T-helper 2 cell treated with Interferon-gamma antibody and Interleukin-4, amounts not matched to agents 5 μg/mL and 100 μg/mL, for 36 hours (primary cell): Measurements from ENCODE around the gene LRAT.

Experiments used
- DNase-seq: peaks from one replicate; pipeline ENCODE4 v3.0.0; 2021; ENCODE audit warnings: low spot score
- H3K27ac Mint-ChIP-seq: one replicate; pipeline ENCODE4 v1.8.0; 2021; ENCODE audit warnings: mild to moderate bottlenecking, mixed read lengths
- H3K27me3 Mint-ChIP-seq: one replicate; pipeline ENCODE4 v1.8.0; 2021; ENCODE audit warnings: low read depth, mixed read lengths
- H3K36me3 Mint-ChIP-seq: one replicate; pipeline ENCODE4 v1.8.0; 2021; ENCODE audit warnings: low read depth, mixed read lengths
- H3K4me1 Mint-ChIP-seq: one replicate; pipeline ENCODE4 v1.8.0; 2021; ENCODE audit warnings: low read depth, mixed read lengths
- H3K4me3 Mint-ChIP-seq: one replicate; pipeline ENCODE4 v1.8.0; 2022; ENCODE audit warnings: mild to moderate bottlenecking, moderate library complexity, mixed read lengths
- H3K9me3 Mint-ChIP-seq: one replicate; pipeline ENCODE4 v1.8.0; 2021; ENCODE audit warnings: mixed read lengths

The LRAT gene

DNA sequence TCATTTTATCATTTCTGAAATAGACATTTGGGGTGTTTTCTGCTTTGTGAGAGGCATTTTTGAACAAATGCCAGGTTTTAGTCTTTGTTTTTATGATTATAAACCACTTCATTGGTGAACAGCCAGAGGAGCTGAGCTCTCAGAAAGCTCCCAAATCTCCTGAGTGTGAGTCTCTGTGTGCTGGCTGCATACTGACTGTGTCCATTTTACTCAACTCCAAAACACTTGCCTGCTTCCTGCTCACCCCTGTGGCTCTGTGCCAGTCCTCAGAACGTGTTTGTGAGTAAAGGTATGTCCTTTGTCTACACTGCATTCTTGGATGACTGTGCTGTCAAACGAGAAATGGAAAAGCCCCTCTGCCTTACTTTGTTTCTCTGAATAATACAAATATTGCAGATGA lies 5.4 kb upstream of the LRAT start:
- Mint-ChIP-seq H3K27ac (no peak overlapping the region), H3K27me3 (peaks cover 52% of the 10 kb centered on the region), H3K4me3 (no peak overlapping the region), H3K9me3 (no peaks in the 10 kb centered on the region), H3K36me3 (no peaks in the 10 kb centered on the region), H3K4me1 (peaks cover 10% of the 10 kb centered on the region)
- DNase-seq = no peak

GRCh38 chr4:154739111-154739510 lies 4.7 kb upstream of the LRAT start:
- Mint-ChIP-seq H3K4me3 (no peak overlapping the region), H3K9me3 (no peaks in the 10 kb centered on the region), H3K36me3 (no peaks in the 10 kb centered on the region), H3K27me3 (peaks cover 53% of the 10 kb centered on the region), H3K27ac (no peak overlapping the region), H3K4me1 (peaks cover 13% of the 10 kb centered on the region)
- no peak for DNase-seq

DNA sequence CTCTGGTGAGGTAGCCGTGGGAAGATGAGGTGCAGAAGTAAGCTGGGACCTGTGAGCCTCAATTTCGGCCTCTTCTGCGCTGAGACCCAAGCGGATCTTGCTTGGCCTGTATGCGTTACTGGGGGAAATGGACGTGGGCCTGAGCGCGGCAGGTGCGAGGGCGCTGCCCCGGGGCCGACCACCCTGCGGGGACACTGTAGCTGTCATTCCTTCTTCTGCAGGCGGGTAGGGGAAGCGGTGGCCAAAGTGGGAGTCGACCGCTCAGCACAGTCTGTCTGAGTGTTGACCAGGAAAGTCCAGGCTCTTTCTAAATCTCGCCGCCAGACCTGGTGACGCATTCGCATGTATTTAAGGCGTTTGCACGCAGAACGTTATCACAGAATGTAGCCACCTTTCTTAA lies 3.3 kb upstream of the LRAT start:
- Mint-ChIP-seq H3K27me3 (peaks cover 65% of the 10 kb centered on the region), H3K4me1 (peaks cover 16% of the 10 kb centered on the region), H3K4me3 (no peak overlapping the region), H3K9me3 (no peaks in the 10 kb centered on the region), H3K36me3 (no peaks in the 10 kb centered on the region), H3K27ac (no peak overlapping the region)
- no peak for DNase-seq

- Mint-ChIP-seq H3K4me1 (peaks cover 16% of the 10 kb centered on the region), H3K4me3 (no peak overlapping the region), H3K9me3 (no peaks in the 10 kb centered on the region), H3K36me3 (no peaks in the 10 kb centered on the region), H3K27ac (no peak overlapping the region), H3K27me3 (peaks cover 68% of the 10 kb centered on the region)
- DNase-seq = no peak
Measured at GRCh38 chr4:154741131-154741665, 2.6 kb upstream of the LRAT start.

GRCh38 chr4:154741922-154742850 lies 1.6 kb upstream of the LRAT start:
- DNase-seq = no peak
- Mint-ChIP-seq H3K36me3 (no peaks in the 10 kb centered on the region), H3K4me1 (peaks cover 16% of the 10 kb centered on the region), H3K4me3 (peak overlapping the region; percentile 52), H3K27ac (no peak overlapping the region), H3K27me3 (peaks cover 76% of the 10 kb centered on the region), H3K9me3 (no peaks in the 10 kb centered on the region)

DNA sequence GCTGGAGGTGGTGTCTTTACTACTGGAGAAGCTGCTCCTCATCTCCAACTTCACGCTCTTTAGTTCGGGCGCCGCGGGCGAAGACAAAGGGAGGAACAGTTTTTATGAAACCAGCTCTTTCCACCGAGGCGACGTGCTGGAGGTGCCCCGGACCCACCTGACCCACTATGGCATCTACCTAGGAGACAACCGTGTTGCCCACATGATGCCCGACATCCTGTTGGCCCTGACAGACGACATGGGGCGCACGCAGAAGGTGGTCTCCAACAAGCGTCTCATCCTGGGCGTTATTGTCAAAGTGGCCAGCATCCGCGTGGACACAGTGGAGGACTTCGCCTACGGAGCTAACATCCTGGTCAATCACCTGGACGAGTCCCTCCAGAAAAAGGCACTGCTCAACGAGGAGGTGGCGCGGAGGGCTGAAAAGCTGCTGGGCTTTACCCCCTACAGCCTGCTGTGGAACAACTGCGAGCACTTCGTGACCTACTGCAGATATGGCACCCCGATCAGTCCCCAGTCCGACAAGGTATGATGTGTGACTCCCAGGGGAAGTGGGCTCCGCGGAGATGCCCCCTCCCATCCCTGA lies 634 bp downstream of the LRAT start:
- peaks cover 81% of the 10 kb centered on the region for H3K27me3 Mint-ChIP-seq
- H3K27ac Mint-ChIP-seq = no peak overlapping the region
- no peaks in the 10 kb centered on the region for H3K36me3 Mint-ChIP-seq
- peaks cover 16% of the 10 kb centered on the region for H3K4me1 Mint-ChIP-seq
- DNase-seq = no peak
- no peaks in the 10 kb centered on the region for H3K9me3 Mint-ChIP-seq
- peak overlapping the region; percentile 87 for H3K4me3 Mint-ChIP-seq

DNA sequence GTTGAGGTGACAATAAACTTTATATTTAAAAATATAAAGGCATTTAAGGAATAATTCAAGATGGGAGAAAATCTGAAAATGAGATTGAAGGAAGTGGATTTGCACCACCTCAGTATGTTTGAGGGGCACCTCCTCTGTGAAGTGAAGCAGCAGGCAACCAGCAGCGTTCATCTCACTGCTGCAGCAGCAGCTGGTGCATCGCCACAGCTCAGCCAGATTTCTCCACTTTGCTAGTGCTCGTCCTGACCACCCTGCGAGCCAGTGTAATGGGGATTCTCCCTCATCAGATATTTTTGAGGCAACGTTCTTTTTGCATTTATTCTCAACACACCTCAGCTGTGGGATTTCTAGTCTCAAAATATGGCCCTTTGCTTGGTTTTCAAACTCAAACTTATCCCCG lies 13.9 kb downstream of the LRAT start:
- Mint-ChIP-seq H3K27me3 (no peaks in the 10 kb centered on the region), H3K4me3 (no peak overlapping the region), H3K4me1 (no peaks in the 10 kb centered on the region), H3K36me3 (no peaks in the 10 kb centered on the region), H3K9me3 (no peaks in the 10 kb centered on the region), H3K27ac (no peak overlapping the region)
- no peak for DNase-seq

DNA sequence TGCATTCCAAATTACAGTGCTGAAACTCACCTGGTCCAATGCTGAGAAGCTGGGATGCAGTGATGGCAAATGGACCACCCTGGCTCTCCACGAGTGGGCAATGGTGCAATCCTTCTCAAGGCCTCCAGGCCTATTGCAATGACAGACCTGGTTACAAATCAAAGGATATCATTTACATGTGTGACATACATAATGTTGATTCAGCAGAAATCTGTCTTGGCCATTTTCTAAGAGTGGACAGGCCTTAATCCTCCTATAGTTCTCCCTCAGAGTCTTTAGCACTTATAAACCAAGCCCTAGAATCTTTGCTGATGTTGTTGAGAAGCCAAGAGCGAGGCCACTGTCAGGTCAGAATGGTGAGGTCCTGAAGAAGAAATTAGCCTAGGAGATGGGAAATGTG lies 17.1 kb downstream of the LRAT start:
- no peaks in the 10 kb centered on the region for H3K9me3 Mint-ChIP-seq
- H3K4me3 Mint-ChIP-seq = no peak overlapping the region
- H3K27ac Mint-ChIP-seq = no peak overlapping the region
- H3K36me3 Mint-ChIP-seq = no peaks in the 10 kb centered on the region
- no peaks in the 10 kb centered on the region for H3K4me1 Mint-ChIP-seq
- DNase-seq = no peak
- H3K27me3 Mint-ChIP-seq = no peaks in the 10 kb centered on the region

- no peaks in the 10 kb centered on the region for H3K9me3 Mint-ChIP-seq
- peaks cover 6% of the 10 kb centered on the region for H3K27me3 Mint-ChIP-seq
- H3K27ac Mint-ChIP-seq = no peak overlapping the region
- no peaks in the 10 kb centered on the region for H3K36me3 Mint-ChIP-seq
- no peak for DNase-seq
- no peak overlapping the region for H3K4me3 Mint-ChIP-seq
- H3K4me1 Mint-ChIP-seq = no peaks in the 10 kb centered on the region
Measured at GRCh38 chr4:154778264-154778663, 34.5 kb downstream of the LRAT start.

GRCh38 chr4:154779362-154779947 lies 35.7 kb downstream of the LRAT start:
- Mint-ChIP-seq H3K27ac (no peak overlapping the region), H3K4me3 (no peak overlapping the region), H3K4me1 (no peaks in the 10 kb centered on the region), H3K9me3 (no peaks in the 10 kb centered on the region), H3K36me3 (no peaks in the 10 kb centered on the region), H3K27me3 (peaks cover 6% of the 10 kb centered on the region)
- DNase-seq = no peak

DNA sequence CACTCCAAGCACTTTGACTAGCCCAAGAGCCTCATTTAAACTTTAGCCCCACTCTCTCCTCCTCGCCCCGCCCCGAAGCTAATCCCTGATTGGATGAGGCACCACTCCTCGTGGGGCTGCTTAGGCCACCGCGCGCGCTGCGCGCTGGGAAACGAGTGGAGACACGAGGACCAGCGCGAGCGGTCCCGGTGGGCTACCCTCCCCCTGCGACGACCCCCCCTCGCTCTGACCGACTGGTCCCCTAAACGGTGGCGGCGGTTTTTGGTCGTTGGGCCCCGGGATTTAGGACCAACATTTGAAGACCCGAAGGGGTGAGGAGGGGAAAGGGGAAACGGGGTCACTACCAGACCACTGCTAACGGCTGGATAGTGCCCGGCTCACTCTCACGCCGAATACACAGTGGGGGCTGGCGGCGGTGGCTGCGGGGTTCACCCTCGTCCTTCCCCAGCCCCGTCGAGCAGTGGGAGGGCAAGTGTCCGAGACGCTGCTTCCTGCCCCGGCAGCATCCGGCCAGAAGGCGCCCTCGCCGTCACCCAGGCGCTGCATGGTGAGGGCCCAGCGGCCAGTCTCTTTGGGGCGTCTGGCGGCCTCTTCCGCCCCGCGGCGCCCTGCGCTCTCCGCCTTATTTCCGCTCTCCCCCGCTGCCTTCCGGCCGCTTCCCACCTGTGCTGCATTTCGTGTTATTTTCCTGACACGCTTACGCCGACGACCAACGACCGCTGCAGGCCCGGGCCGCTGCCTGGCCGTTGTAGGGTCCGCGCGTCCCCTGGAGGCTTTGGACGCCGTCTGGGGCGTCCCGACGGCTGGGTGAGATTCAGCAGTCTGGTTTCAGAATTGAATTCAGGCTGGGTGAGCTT lies 37.6 kb downstream of the LRAT start, which contains the start of gene RBM46:
TSS of gene RBM46 (plus strand) at position 147 of the 857 bp plus-strand sequence. CDS start 15,481 bp downstream, outside the sequence.
- no peak within 1 kb of the TSS for H3K4me3 Mint-ChIP-seq
- H3K36me3 Mint-ChIP-seq = no peaks in the 10 kb centered on the region
- no peaks in the 10 kb centered on the region for H3K9me3 Mint-ChIP-seq
- peaks cover 6% of the 10 kb centered on the region for H3K27me3 Mint-ChIP-seq
- H3K4me1 Mint-ChIP-seq = no peaks in the 10 kb centered on the region
- no peak for DNase-seq
- H3K27ac Mint-ChIP-seq = no peak within 1 kb of the TSS

DNA sequence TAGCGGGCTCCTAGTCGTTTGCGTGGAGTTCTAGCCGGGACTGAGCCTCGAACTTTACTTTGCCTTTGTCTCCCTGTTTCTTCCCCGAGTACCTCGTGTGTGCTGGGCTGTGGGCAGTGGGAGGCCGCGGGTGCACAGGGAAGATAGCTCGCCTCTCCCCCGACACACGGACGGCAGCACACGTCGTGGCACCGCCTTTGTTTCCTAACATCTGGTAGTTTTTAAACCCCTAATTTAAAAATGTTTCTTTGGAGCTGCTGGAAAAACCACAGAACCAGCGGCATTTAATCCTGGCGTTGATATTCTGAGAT lies 38.1 kb downstream of the LRAT start:
- H3K27me3 Mint-ChIP-seq = peaks cover 6% of the 10 kb centered on the region
- H3K9me3 Mint-ChIP-seq = no peaks in the 10 kb centered on the region
- H3K27ac Mint-ChIP-seq = no peak overlapping the region
- H3K36me3 Mint-ChIP-seq = no peaks in the 10 kb centered on the region
- DNase-seq = no peak
- H3K4me1 Mint-ChIP-seq = no peaks in the 10 kb centered on the region
- H3K4me3 Mint-ChIP-seq = no peak overlapping the region
